ENCODE results near the gene CUL9. TPM values are rescaled to one million over a fixed set of nuclear protein-coding genes. Genes with fewer than 3 reads are reported as not detected.

Gene CUL9
- total and polyA plus RNA-seq, 2 donors (not counting 1 experiment from before 2014, with no cell fraction given) = 6.7 to 32.2 TPM

- no peak for DNase-seq (ENCODE audit: low read depth in 2 of 2)
Observed at GRCh38 chr6:43207286-43207685, 25.3 kb downstream of the CUL9 start.

GRCh38 chr6:43211955-43212354 lies 30.0 kb downstream of the CUL9 start:
- H3K27me3 ChIP-seq (ENCODE audit: control insufficient read depth, insufficient read depth, low read length) = no peaks in the 10 kb centered on the region
- H2AFZ ChIP-seq (ENCODE audit: low read length) = no peak overlapping the region
- no peaks in the 10 kb centered on the region for H4K20me1 ChIP-seq (ENCODE audit: control insufficient read depth, extremely low read depth, insufficient read depth, low read length)
- no peak overlapping the region for H3K27ac ChIP-seq (ENCODE audit: insufficient read depth, low read length)
- DNase-seq (ENCODE audit: low read depth in 2 of 2) = no peak
- H3K4me2 ChIP-seq (ENCODE audit: extremely low read depth, insufficient read depth, low read length) = no peak overlapping the region
- peaks cover 7% of the 10 kb centered on the region for H3K36me3 ChIP-seq (ENCODE audit: control insufficient read depth, insufficient read depth, low read length)
- H3K4me1 ChIP-seq (ENCODE audit: control insufficient read depth, extremely low read depth, insufficient read depth, low read length) = no peaks in the 10 kb centered on the region
- H3K9me3 ChIP-seq (ENCODE audit: control insufficient read depth, insufficient read depth, low read depth, low read length) = no peaks in the 10 kb centered on the region
- no peak overlapping the region for H3K9ac ChIP-seq (ENCODE audit: insufficient read depth, low read length)
- no peak for TF ChIP-seq CTCF (conservative IDR thresholded peaks at IDR 0.05 in 1 of 2, IDR thresholded peaks at IDR 0.05 in 1 of 2; ENCODE audit: low read depth in 1 of 2, low read length in 2 of 2)
- TF ChIP-seq EZH2 (IDR thresholded peaks at IDR 0.05; ENCODE audit: low read length, missing control alignments) = no peak
- H3K79me2 ChIP-seq (ENCODE audit: control insufficient read depth, insufficient read depth, low read length) = no peaks in the 10 kb centered on the region
- no peak overlapping the region for H3K4me3 ChIP-seq (replicated peaks in 1 of 4; ENCODE audit: control extremely low read depth in 1 of 4, insufficient read depth in 1 of 4, low read depth in 3 of 4, low read length in 4 of 4)

More at GRCh38 chr6:43207286-43207685, 25.3 kb downstream of the CUL9 start:
- no peak overlapping the region for H3K27ac ChIP-seq (ENCODE audit: insufficient read depth, low read length)
- no peak overlapping the region for H3K9ac ChIP-seq (ENCODE audit: insufficient read depth, low read length)
- no peaks in the 10 kb centered on the region for H3K27me3 ChIP-seq (ENCODE audit: control insufficient read depth, insufficient read depth, low read length)
- H3K4me3 ChIP-seq (replicated peaks in 1 of 4; ENCODE audit: control extremely low read depth in 1 of 4, insufficient read depth in 1 of 4, low read depth in 3 of 4, low read length in 4 of 4) = no peak overlapping the region
- H3K36me3 ChIP-seq (ENCODE audit: control insufficient read depth, insufficient read depth, low read length) = peaks cover 6% of the 10 kb centered on the region
- no peaks in the 10 kb centered on the region for H4K20me1 ChIP-seq (ENCODE audit: control insufficient read depth, extremely low read depth, insufficient read depth, low read length)
- no peak for TF ChIP-seq CTCF (conservative IDR thresholded peaks at IDR 0.05 in 1 of 2, IDR thresholded peaks at IDR 0.05 in 1 of 2; ENCODE audit: low read depth in 1 of 2, low read length in 2 of 2)
- no peak for TF ChIP-seq EZH2 (IDR thresholded peaks at IDR 0.05; ENCODE audit: low read length, missing control alignments)
- no peaks in the 10 kb centered on the region for H3K9me3 ChIP-seq (ENCODE audit: control insufficient read depth, insufficient read depth, low read depth, low read length)
- H3K4me2 ChIP-seq (ENCODE audit: extremely low read depth, insufficient read depth, low read length) = no peak overlapping the region
- H3K4me1 ChIP-seq (ENCODE audit: control insufficient read depth, extremely low read depth, insufficient read depth, low read length) = no peaks in the 10 kb centered on the region
- H3K79me2 ChIP-seq (ENCODE audit: control insufficient read depth, insufficient read depth, low read length) = no peaks in the 10 kb centered on the region
- no peak overlapping the region for H2AFZ ChIP-seq (ENCODE audit: low read length)

- no peaks in the 10 kb centered on the region for H3K9me3 ChIP-seq (ENCODE audit: control insufficient read depth, insufficient read depth, low read depth, low read length)
- no peaks in the 10 kb centered on the region for H3K4me1 ChIP-seq (ENCODE audit: control insufficient read depth, extremely low read depth, insufficient read depth, low read length)
- no peak overlapping the region for H3K27ac ChIP-seq (ENCODE audit: insufficient read depth, low read length)
- H3K27me3 ChIP-seq (ENCODE audit: control insufficient read depth, insufficient read depth, low read length) = no peaks in the 10 kb centered on the region
- DNase-seq (ENCODE audit: low read depth in 2 of 2) = no peak
- H3K4me3 ChIP-seq (replicated peaks in 1 of 4; ENCODE audit: control extremely low read depth in 1 of 4, insufficient read depth in 1 of 4, low read depth in 3 of 4, low read length in 4 of 4) = no peak overlapping the region
- H3K4me2 ChIP-seq (ENCODE audit: extremely low read depth, insufficient read depth, low read length) = no peak overlapping the region
- H2AFZ ChIP-seq (ENCODE audit: low read length) = no peak overlapping the region
- H4K20me1 ChIP-seq (ENCODE audit: control insufficient read depth, extremely low read depth, insufficient read depth, low read length) = no peaks in the 10 kb centered on the region
- TF ChIP-seq EZH2 (IDR thresholded peaks at IDR 0.05; ENCODE audit: low read length, missing control alignments) (no peak), CTCF (conservative IDR thresholded peaks at IDR 0.05 in 1 of 2, IDR thresholded peaks at IDR 0.05 in 1 of 2; ENCODE audit: low read depth in 1 of 2, low read length in 2 of 2) (no peak)
- no peak overlapping the region for H3K9ac ChIP-seq (ENCODE audit: insufficient read depth, low read length)
- H3K79me2 ChIP-seq (ENCODE audit: control insufficient read depth, insufficient read depth, low read length) = no peaks in the 10 kb centered on the region
- H3K36me3 ChIP-seq (ENCODE audit: control insufficient read depth, insufficient read depth, low read length) = peaks cover 7% of the 10 kb centered on the region
Observed at GRCh38 chr6:43213431-43213830, 31.4 kb downstream of the CUL9 start.

All from fibroblast of lung (primary cell).